ENCODE data around the gene FBN1.

FBN1 gene

DNA sequence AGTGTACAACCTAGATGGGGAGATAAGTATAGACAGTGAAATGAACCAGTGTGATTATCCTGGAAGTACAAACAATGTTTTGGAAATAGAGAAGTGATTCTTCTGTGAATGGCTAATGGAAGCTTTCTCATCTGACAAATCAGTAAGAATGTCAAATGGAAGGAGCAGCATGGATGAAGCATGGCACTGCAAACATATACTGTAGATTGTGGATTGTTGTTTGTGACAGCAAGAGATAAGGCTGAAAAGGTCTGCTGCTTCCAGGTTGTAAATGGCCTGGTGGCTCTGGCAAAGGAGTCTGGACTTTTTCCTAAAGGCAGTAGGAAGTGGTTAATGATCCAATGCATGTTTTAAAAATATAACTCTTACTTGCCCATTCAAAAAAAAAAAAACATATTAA, 71.3 kb downstream of the FBN1 start:
- TF ChIP-seq GATA1 (IDR thresholded peaks at IDR 0.05; ENCODE audit: low read depth, low read length) (no peak), POLR2A (IDR thresholded peaks at IDR 0.05; ENCODE audit: low read length) (no peak)

DNA sequence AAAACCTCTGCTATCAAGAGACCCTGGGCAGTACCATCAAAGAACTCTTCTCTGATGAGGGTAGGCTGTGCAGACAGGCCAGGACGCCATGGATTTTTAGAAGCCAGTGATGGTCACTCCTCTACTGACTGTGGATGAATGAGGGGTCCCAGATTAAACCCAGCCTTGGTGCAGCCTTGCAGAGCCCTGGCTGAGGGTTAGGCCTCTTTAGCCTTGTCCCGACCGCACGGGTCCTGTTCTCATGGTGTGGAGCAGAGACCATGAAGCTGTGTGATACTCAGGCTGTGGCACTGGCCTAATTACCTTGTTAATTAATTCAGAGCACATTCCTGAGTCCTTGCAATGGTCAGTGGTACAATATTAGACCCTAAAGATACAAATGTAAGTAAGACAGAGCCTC, 71.7 kb downstream of the FBN1 start:
- DNase-seq: no peak

More for the DNA sequence above, 71.3 kb downstream of the FBN1 start:
- DNase-seq: peak in 1 of 2 experiments; percentile 53

GRCh38 chr15:48572823-48573222, 72.7 kb downstream of the FBN1 start:
- no peak for DNase-seq
- TF ChIP-seq GATA1 (IDR thresholded peaks at IDR 0.05; ENCODE audit: low read depth, low read length) (no peak), POLR2A (IDR thresholded peaks at IDR 0.05; ENCODE audit: low read length) (no peak)

More for the DNA sequence above, 71.7 kb downstream of the FBN1 start:
- no peak for TF ChIP-seq GATA1 (IDR thresholded peaks at IDR 0.05; ENCODE audit: low read depth, low read length)
- TF ChIP-seq POLR2A (IDR thresholded peaks at IDR 0.05; ENCODE audit: low read length): no peak

- no peak for DNase-seq
- TF ChIP-seq GATA1 (IDR thresholded peaks at IDR 0.05; ENCODE audit: low read depth, low read length): no peak
- no peak for TF ChIP-seq POLR2A (IDR thresholded peaks at IDR 0.05; ENCODE audit: low read length)
Measured at GRCh38 chr15:48571510-48571909, 74.0 kb downstream of the FBN1 start.

DNA sequence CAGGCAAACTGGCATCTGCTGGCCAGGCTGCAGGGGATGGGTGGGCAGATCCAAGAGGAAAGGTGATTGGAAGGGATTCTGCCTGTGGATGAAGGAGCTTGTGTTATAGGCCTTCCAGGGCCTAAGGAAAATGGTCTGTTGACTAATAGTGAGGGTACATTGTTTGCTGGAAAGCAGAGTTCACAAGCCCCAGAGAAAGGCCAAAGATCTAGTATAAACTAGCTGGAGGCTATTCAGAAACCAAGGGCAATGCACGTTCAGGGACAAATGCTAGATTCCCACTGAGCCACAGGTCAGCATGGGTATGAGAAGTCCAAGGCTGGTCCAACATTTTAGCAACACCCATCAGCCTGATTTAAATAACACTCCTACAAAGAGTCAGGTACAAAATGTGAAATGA, 74.7 kb downstream of the FBN1 start:
- TF ChIP-seq GATA1 (IDR thresholded peaks at IDR 0.05; ENCODE audit: low read depth, low read length) (no peak), POLR2A (IDR thresholded peaks at IDR 0.05; ENCODE audit: low read length) (no peak)
- DNase-seq: no peak

- no peak for TF ChIP-seq GATA1 (IDR thresholded peaks at IDR 0.05; ENCODE audit: low read depth, low read length)
- no peak for TF ChIP-seq POLR2A (IDR thresholded peaks at IDR 0.05; ENCODE audit: low read length)
Measured at GRCh38 chr15:48569591-48570302, 75.8 kb downstream of the FBN1 start.

GRCh38 chr15:48566668-48567067, 78.8 kb downstream of the FBN1 start:
- no peak for TF ChIP-seq POLR2A (IDR thresholded peaks at IDR 0.05; ENCODE audit: low read length)
- TF ChIP-seq GATA1 (IDR thresholded peaks at IDR 0.05; ENCODE audit: low read depth, low read length): no peak
- peak in 1 of 2 experiments; percentile 56 for DNase-seq

More at GRCh38 chr15:48569591-48570302, 75.8 kb downstream of the FBN1 start:
- DNase-seq: no peak

GRCh38 chr15:48565560-48566482, 79.7 kb downstream of the FBN1 start:
- DNase-seq: peak; percentile 87 to 94
- TF ChIP-seq GATA1 (IDR thresholded peaks at IDR 0.05; ENCODE audit: low read depth, low read length) (no peak), POLR2A (IDR thresholded peaks at IDR 0.05; ENCODE audit: low read length) (no peak)

DNA sequence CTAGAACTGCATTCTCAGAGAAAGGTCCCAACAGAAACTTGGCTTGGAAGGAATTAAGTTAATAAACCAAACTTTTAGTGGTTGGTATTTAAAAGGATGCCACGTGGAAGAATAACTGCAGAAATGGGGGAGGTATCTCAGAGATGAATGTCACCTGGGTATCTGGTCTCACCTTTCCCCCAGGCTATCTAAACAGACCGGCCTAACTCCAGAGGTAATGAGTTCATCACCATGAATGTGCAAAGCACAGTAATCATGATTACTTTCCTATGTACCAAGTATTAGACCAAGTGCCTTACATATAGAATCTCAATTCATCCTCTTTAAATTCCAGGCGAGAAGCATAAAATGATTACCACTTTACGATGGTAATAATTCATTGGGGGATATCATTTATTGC, 80.8 kb downstream of the FBN1 start:
- peak; percentile 22 to 72 for DNase-seq
- TF ChIP-seq GATA1 (IDR thresholded peaks at IDR 0.05; ENCODE audit: low read depth, low read length) (no peak), POLR2A (IDR thresholded peaks at IDR 0.05; ENCODE audit: low read length) (no peak)

DNA sequence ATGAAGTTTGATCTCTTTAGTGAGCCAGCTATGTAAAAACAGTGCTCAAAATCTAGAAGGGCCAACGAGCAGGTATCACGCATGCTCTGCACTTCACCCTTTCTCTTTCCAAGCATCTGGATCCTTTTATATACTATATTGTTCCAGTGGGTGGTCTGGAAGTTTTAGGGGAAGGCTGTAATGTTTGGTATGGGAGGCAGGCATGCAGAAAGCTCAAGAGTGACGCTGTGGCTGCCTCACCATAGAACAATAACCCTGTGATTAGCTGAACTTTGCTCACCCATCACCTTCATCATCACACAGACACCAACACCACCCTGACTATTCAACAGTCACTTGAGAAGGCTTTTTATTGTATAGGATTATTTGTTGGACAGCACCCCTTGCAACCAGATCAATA, 81.6 kb downstream of the FBN1 start:
- no peak for TF ChIP-seq POLR2A (IDR thresholded peaks at IDR 0.05; ENCODE audit: low read length)
- TF ChIP-seq GATA1 (IDR thresholded peaks at IDR 0.05; ENCODE audit: low read depth, low read length): no peak
- DNase-seq: no peak

DNA sequence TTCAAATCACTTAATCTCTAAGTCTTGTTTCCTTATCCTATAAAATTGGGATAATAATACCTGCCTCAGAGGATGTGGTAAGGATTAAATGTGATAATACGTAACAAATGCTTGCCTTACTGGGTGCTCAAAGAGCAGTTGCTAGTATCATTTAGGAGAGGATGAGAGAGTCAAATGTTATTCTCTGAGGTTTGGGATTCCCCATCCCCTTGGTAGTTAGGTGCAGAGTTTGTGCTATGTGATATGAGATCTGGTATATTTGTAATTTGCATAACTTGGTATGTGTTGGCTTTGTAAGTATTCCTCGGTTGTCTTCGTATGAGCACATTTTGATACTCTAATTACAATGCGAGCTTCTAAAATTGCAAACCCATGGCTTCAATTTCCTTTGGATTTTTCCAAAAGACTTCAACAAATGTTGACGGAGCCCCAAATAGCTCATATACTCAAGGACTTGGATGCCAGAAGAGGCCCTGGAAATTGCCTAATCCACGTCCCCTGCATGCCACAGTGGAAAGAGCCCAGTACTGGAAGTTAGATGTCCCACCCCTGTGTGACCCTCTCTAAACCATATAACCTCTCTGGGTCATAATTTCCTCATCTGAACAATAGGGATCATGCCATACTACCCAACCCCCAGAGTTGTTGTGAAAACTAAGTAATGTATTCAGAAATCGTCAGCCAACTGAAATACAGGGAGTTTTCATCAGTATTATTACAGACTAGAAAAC, 85.0 kb downstream of the FBN1 start:
- DNase-seq: no peak
- no peak for TF ChIP-seq GATA1 (IDR thresholded peaks at IDR 0.05; ENCODE audit: low read depth, low read length)
- TF ChIP-seq POLR2A (IDR thresholded peaks at IDR 0.05; ENCODE audit: low read length): no peak

DNA sequence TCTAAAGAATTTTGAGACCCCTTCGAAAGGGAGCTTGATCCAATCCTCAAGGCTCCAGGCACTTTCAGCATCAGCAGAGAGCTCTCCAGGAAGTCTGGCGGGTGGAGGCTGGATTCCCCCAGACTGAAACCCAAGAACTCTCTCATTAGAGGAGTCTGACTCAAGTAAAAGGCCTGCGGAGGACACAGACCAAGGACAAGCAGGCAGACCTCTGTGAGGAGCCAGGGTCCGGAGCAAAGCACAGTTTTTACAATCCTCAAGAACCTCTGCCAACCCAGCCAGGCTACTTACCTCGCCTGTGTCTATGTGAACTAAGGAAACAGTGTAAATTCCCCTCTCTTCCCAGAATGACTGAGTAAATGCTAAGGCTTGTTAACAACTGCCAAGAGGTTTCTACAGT, 86.2 kb downstream of the FBN1 start:
- no peak for TF ChIP-seq POLR2A (IDR thresholded peaks at IDR 0.05; ENCODE audit: low read length)
- TF ChIP-seq GATA1 (IDR thresholded peaks at IDR 0.05; ENCODE audit: low read depth, low read length): no peak
- no peak for DNase-seq

DNA sequence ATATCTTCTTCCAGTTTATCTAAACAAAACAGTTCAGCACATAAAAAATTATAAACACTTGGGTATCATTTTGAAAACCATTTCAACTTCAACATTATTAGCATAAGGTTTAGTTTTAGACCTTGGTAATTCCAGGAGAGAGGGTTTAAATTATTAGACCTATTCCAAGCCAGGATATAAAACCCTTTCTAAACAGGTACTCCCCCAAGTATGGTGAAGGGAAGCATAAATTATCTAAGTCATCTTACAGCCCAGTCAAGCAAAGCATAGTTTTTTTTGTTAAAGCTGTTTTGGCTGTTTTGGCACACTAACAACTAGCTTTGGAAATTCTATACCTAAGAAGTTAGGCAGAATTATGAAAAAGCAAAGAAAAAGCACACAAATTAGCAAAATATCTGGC, 87.3 kb downstream of the FBN1 start:
- no peak for DNase-seq
- TF ChIP-seq POLR2A (IDR thresholded peaks at IDR 0.05; ENCODE audit: low read length) (no peak), GATA1 (IDR thresholded peaks at IDR 0.05; ENCODE audit: low read depth, low read length) (no peak)

DNA sequence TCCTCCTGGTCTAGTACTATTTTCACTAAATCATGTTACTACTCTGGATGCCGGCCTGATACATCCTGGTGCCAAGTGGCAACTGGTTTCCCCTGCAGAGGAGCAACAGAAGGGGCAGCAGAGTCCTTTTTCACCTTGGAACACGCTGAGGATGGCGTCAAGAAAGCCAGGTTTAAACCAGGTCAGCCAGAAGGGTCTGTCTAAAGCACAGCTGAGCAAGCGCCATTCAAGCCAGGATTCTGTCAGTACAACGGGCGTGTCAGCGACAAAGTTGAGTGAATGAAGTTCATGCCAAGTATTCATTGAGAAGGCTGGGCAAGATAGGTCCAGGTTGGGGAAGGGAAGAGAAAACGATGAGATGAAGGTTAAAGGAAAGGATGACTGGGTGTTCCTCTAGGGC, 88.2 kb downstream of the FBN1 start:
- peak; percentile 11 to 16 for DNase-seq
- TF ChIP-seq POLR2A (IDR thresholded peaks at IDR 0.05; ENCODE audit: low read length): no peak
- TF ChIP-seq GATA1 (IDR thresholded peaks at IDR 0.05; ENCODE audit: low read depth, low read length): no peak
